Spleen (tissue), 11 donors: ENCODE results near the gene CLDN2. TPM values are rescaled to one million over a fixed set of nuclear protein-coding genes. Genes with fewer than 3 reads are reported as not detected.
"Not testable (repeated sequence)": the region's sequence is repeated elsewhere in the genome, so short reads cannot be mapped to it uniquely, and the experiment has no call there.

Experiments used
- DNase-seq: peaks from one replicate; pipeline ENCODE4 v3.0.0-alpha.2; 2020
- H3K27ac ChIP-seq, 8 donors: fragments of 200-600 bp; sonication (generic) in 7 of 8; 1 replicate in 4 of 8; 2 replicates in 4 of 8; pipeline versions ENCODE4 v1.5.0 to v1.8.0; 2016 to 2021; ENCODE audit warnings: inconsistent platforms in 4 of 8, mild to moderate bottlenecking in 4 of 8, moderate library complexity in 1 of 8
- H3K27me3 ChIP-seq, 7 donors: fragments of 200-600 bp; sonication (generic) in 6 of 7; replicated peaks in 1 of 7; 1 replicate in 4 of 7; 2 replicates in 3 of 7; pipeline versions ENCODE4 v1.5.0 to v1.8.0; 2016 to 2021; ENCODE audit warnings: inconsistent platforms in 3 of 7, mild to moderate bottlenecking in 1 of 7
- H3K36me3 ChIP-seq, 6 donors: fragments of 200-600 bp; sonication (generic) in 5 of 6; 1 replicate in 4 of 6; 2 replicates in 2 of 6; pipeline versions ENCODE4 v1.5.0 to v1.8.0; 2016 to 2021; ENCODE audit warnings: inconsistent platforms in 2 of 6
- H3K4me1 ChIP-seq, 6 donors: fragments of 200-600 bp; sonication (generic) in 5 of 6; 1 replicate in 3 of 6; 2 replicates in 3 of 6; pipeline versions ENCODE4 v1.5.0 to v1.8.0; 2016 to 2021; ENCODE audit warnings: inconsistent platforms in 3 of 6
- H3K4me3 ChIP-seq, 8 donors: fragments of 200-600 bp; sonication (generic) in 7 of 8; 1 replicate in 4 of 8; 2 replicates in 4 of 8; pipeline versions ENCODE4 v1.5.0 to v1.8.0; 2016 to 2021; ENCODE audit warnings: inconsistent platforms in 4 of 8, mild to moderate bottlenecking in 4 of 8, moderate library complexity in 2 of 8
- H3K9me3 ChIP-seq, 8 donors: fragments of 200-600 bp; sonication (generic) in 7 of 8; 1 replicate in 4 of 8; 2 replicates in 4 of 8; pipeline versions ENCODE4 v1.5.0 to v1.8.0; 2016 to 2021; ENCODE audit warnings: inconsistent platforms in 4 of 8
- POLR2A ChIP-seq, 3 donors: fragments of 450-650 bp; IDR thresholded peaks; one replicate each; pipeline ENCODE4 v1.5.1; 2017; ENCODE audit warnings: antibody characterized with exemption in 3 of 3, mild to moderate bottlenecking in 1 of 3
- POLR2AphosphoS5 ChIP-seq, 3 donors: sonication (generic); formaldehyde crosslinking; IDR thresholded peaks; one replicate each; pipeline ENCODE4 v1.5.1; 2017; ENCODE audit warnings: antibody characterized with exemption in 3 of 3
- WGBS, 5 donors: extraction: QIAGEN DNeasy Blood & Tissue Kit in 3 of 5; methylation state at CpG; one replicate each; pipeline versions ENCODE4 v1.1.5 to v1.1.7; 2013 to 2018; 5-methylcytosine and 5-hydroxymethylcytosine counted together
- intact Hi-C: fragments of 100-400 bp; cut with DNase I; formaldehyde crosslinking; loops from one replicate; pipeline ENCODE4 v1.15.0; 2023; ENCODE audit warnings: low total_unique reads
- polyA plus RNA-seq, 3 donors: library from polyadenylated mRNA; stranded (reverse); fragments of 200-250 nt; gene quantifications; one replicate each; pipeline ENCODE4 v1.2.1, GENCODE V29; 2013
- total RNA-seq, 7 donors: library from RNA; depleted of rRNA in 3 of 7; stranded (reverse); fragments of >200 nt in 3 of 7; fragmentation: NEBNext Ultra II Directional in 4 of 7; extraction: Animal tissue kit (Norgen Biotek cat#: 25700) in 4 of 7; gene quantifications; one replicate each; pipeline versions ENCODE4 v1.1.0 to v1.2.1, GENCODE V29; 2016 to 2021
- TF ChIP-seq, protein P1 (sequence below), 11 experiments: fragments of 200-600 bp in 7 of 11; fragments of 450-650 bp in 4 of 11; sonication (generic) in 4 of 11; IDR thresholded peaks in 8 of 11; conservative IDR thresholded peaks in 3 of 11; 1 replicate in 7 of 11; 2 replicates in 4 of 11; pipeline versions ENCODE4 v1.4.0 to v1.8.0; 2016 to 2021; ENCODE audit warnings: antibody characterized with exemption in 11 of 11, inconsistent platforms in 4 of 11, mild to moderate bottlenecking in 1 of 11
- donor health status: healthy with polysubstance abuse.
- donor health status: DM: no; HTN: no; CAD: no; lungs with moderate emphysema.
- donor health status: DM: no; HTN: no; CAD: no.
- donor health status: Bipolar disorder and iron deficiency.
- donor health status: healthy.
- donor health status: DM: no; HTN: no; CAD: no.
- donor health status: DM: yes; HTN: yes; CAD: no.

The CLDN2 gene
- total and polyA plus RNA-seq, 10 donors, result not detected

DNA sequence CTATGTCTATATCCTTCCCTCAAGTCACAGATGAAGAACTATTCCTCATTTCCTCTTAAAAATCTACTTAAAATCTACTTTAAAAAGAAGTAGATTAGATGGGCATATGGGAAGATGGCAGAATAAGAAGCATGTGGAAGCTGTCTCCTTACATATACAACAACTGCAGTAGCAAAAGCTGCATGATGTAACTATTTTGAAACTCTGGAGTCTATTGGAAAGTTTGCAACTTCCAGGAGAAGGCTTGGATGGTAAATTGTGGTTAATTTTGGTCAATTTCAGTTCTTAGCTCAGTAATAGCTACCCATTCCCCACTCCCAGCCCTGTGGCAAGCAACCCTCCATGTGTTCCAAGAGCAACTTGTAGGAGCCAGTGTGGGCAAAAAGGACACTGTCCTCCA is 42.9 kb downstream of the CLDN2 start:
- no peak overlapping the region for H3K4me3 ChIP-seq
- H3K9me3 ChIP-seq, result no peaks in the 10 kb centered on the region
- peaks cover 0 to 13% (median 0%) of the 10 kb centered on the region in 6 donors for H3K36me3 ChIP-seq
- DNase-seq, result no peak
- TF ChIP-seq POLR2A (IDR thresholded peaks at IDR 0.05) (no peak), POLR2AphosphoS5 (IDR thresholded peaks at IDR 0.05) (no peak)
- TF ChIP-seq, protein P1, sequence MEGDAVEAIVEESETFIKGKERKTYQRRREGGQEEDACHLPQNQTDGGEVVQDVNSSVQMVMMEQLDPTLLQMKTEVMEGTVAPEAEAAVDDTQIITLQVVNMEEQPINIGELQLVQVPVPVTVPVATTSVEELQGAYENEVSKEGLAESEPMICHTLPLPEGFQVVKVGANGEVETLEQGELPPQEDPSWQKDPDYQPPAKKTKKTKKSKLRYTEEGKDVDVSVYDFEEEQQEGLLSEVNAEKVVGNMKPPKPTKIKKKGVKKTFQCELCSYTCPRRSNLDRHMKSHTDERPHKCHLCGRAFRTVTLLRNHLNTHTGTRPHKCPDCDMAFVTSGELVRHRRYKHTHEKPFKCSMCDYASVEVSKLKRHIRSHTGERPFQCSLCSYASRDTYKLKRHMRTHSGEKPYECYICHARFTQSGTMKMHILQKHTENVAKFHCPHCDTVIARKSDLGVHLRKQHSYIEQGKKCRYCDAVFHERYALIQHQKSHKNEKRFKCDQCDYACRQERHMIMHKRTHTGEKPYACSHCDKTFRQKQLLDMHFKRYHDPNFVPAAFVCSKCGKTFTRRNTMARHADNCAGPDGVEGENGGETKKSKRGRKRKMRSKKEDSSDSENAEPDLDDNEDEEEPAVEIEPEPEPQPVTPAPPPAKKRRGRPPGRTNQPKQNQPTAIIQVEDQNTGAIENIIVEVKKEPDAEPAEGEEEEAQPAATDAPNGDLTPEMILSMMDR (IDR thresholded peaks at IDR 0.05 in 8 of 11, conservative IDR thresholded peaks at IDR 0.05 in 3 of 11), result no peak
- intact Hi-C loops, result no loop called here
- H3K27ac ChIP-seq, result no peak overlapping the region
- H3K27me3 ChIP-seq, result peaks cover 0 to 6% (median 0%) of the 10 kb centered on the region in 7 donors
- no peaks in the 10 kb centered on the region for H3K4me1 ChIP-seq

- no peaks in the 10 kb centered on the region for H3K9me3 ChIP-seq
- H3K4me1 ChIP-seq, result no peaks in the 10 kb centered on the region
- DNase-seq, result no peak
- H3K4me3 ChIP-seq, result no peak overlapping the region
- intact Hi-C loops, result no loop called here
- H3K27me3 ChIP-seq, result peaks cover 0 to 6% (median 0%) of the 10 kb centered on the region in 7 donors
- WGBS, 5 donors, result 26 to 87% (median 58%) methylated on average over 1 of the region's 1 CpG
- no peak for TF ChIP-seq POLR2AphosphoS5 (IDR thresholded peaks at IDR 0.05)
- TF ChIP-seq, protein P1 (IDR thresholded peaks at IDR 0.05 in 8 of 11, conservative IDR thresholded peaks at IDR 0.05 in 3 of 11), result no peak
- TF ChIP-seq POLR2A (IDR thresholded peaks at IDR 0.05), result no peak
- H3K27ac ChIP-seq, result no peak overlapping the region
- peaks cover 0 to 11% (median 0%) of the 10 kb centered on the region in 6 donors for H3K36me3 ChIP-seq
Observed at GRCh38 chrX:106964290-106964689, 44.1 kb downstream of the CLDN2 start.

DNA sequence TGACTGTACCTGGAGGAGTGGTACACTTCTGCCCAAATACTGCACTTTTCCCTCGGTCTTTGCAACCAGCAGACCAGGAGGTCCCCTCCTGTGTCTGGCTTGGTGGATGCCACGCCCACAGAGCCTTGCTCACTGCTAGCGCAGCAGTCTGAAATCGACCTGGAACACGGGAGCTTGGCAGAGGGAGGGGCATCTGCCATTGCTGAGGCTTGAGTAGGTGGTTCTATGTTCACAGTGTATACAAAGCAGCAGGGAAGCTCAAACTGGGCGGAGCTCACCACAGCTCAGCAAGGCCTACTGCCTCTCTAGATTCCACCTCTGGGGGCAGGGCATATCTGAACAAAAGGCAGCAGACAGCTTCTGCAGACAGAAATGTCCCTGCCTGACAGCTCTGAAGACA is 46.3 kb downstream of the CLDN2 start:
- 65 to 92% (median 85%) methylated on average over 4 to 6 of the region's 6 CpGs for WGBS, 5 donors
- H3K9me3 ChIP-seq, H3K27ac ChIP-seq, H3K4me1 ChIP-seq, DNase-seq, H3K27me3 ChIP-seq, H3K36me3 ChIP-seq, H3K4me3 ChIP-seq, intact Hi-C loops: not testable (repeated sequence)

- Histone ChIP-seq H3K27me3 (no peaks in the 10 kb centered on the region), H3K4me1 (no peaks in the 10 kb centered on the region), H3K4me3 (no peak overlapping the region), H3K9me3 (peaks cover 0 to 3% (median 0%) of the 10 kb centered on the region in 8 donors), H3K36me3 (no peaks in the 10 kb centered on the region), H3K27ac (no peak overlapping the region)
- DNase-seq, result no peak
- intact Hi-C loops, result no loop called here
- TF ChIP-seq, protein P1 (IDR thresholded peaks at IDR 0.05 in 8 of 11, conservative IDR thresholded peaks at IDR 0.05 in 3 of 11), result no peak
- TF ChIP-seq POLR2AphosphoS5 (IDR thresholded peaks at IDR 0.05) (no peak), POLR2A (IDR thresholded peaks at IDR 0.05) (no peak)
Observed at GRCh38 chrX:106972896-106973295, 52.7 kb downstream of the CLDN2 start.
